ENCODE data around the gene HAUS7.

Gene HAUS7

DNA sequence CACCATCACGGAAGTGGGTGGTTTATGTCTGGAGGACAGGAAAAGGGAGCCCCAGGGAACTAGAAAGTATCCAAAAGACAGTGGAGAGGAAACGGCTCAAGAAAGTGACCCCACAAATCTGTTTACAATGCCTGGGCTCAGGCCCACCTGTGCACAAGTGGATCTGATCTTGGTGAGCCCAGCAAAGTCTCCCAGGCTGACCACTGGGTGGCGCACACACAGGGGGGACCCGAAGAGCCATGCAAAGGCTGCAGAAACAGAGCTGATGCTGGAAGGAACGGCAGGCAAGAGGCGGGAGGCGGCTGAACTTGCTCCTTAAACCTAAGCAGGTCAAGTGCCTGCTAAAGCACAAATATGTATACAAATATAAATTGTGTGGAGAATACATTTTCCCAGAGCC lies 9.6 kb downstream of the HAUS7 start:
- H3K4me3 Mint-ChIP-seq = no peak overlapping the region
- H3K9me3 Mint-ChIP-seq = no peaks in the 10 kb centered on the region
- peaks cover 77% of the 10 kb centered on the region for H3K36me3 Mint-ChIP-seq (ENCODE audit: low read depth)
- no peaks in the 10 kb centered on the region for H3K4me1 Mint-ChIP-seq (ENCODE audit: low read depth)
- peak; percentile 67 for DNase-seq
- H3K27ac Mint-ChIP-seq = no peak overlapping the region
- peaks cover 12% of the 10 kb centered on the region for H3K27me3 Mint-ChIP-seq

GRCh38 chrX:153459986-153460385 lies 10.4 kb downstream of the HAUS7 start:
- Mint-ChIP-seq H3K27me3 (peaks cover 12% of the 10 kb centered on the region), H3K27ac (no peak overlapping the region), H3K9me3 (no peaks in the 10 kb centered on the region), H3K4me3 (no peak overlapping the region), H3K4me1 (ENCODE audit: low read depth) (no peaks in the 10 kb centered on the region), H3K36me3 (ENCODE audit: low read depth) (peaks cover 78% of the 10 kb centered on the region)
- DNase-seq = no peak

- Mint-ChIP-seq H3K4me1 (ENCODE audit: low read depth) (no peaks in the 10 kb centered on the region), H3K4me3 (no peak overlapping the region), H3K27me3 (peaks cover 12% of the 10 kb centered on the region), H3K36me3 (ENCODE audit: low read depth) (peaks cover 71% of the 10 kb centered on the region), H3K9me3 (no peaks in the 10 kb centered on the region), H3K27ac (no peak overlapping the region)
- no peak for DNase-seq
These were observed 11.9 kb downstream of the HAUS7 start for GRCh38 chrX:153458476-153458875.

DNA sequence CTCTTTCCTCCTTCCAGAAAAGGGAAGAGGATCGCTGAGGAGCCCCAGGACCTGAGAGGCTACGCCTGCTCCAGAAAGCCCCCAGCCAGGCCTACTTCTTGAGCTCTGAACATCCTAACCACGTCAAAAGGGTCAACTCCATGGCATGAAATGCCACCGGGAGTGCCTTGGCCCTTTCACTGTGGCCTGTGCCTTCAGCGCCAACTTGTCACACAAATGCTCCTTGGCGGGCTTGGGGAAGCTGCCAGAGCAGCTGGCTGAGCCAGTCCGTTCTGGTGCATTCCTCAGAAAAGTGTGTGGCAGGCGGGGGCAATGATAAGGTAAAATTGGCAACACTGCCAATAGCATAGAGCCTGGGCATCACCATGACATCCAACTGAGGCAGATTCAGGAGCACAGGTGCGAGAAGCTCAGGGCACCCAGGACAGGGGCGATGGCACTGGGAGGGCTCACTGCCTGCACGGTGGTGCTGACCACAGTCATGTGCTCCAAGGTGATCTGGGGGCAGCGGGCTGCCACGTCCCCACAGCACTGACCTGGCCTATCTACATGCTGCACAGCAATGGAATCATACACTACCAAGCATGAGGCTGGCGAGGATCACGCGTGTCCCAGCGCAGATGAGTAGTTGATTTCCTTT lies 12.4 kb downstream of the HAUS7 start:
- Mint-ChIP-seq H3K27ac (no peak overlapping the region), H3K27me3 (peaks cover 15% of the 10 kb centered on the region), H3K4me3 (no peak overlapping the region), H3K9me3 (no peaks in the 10 kb centered on the region), H3K36me3 (ENCODE audit: low read depth) (peaks cover 71% of the 10 kb centered on the region), H3K4me1 (ENCODE audit: low read depth) (no peaks in the 10 kb centered on the region)
- DNase-seq = no peak

- DNase-seq = no peak
- Mint-ChIP-seq H3K4me1 (ENCODE audit: low read depth) (no peaks in the 10 kb centered on the region), H3K4me3 (no peak overlapping the region), H3K27ac (no peak overlapping the region), H3K36me3 (ENCODE audit: low read depth) (peaks cover 72% of the 10 kb centered on the region), H3K9me3 (no peaks in the 10 kb centered on the region), H3K27me3 (peaks cover 15% of the 10 kb centered on the region)
These were observed 13.1 kb downstream of the HAUS7 start for GRCh38 chrX:153457136-153457825.

- Mint-ChIP-seq H3K9me3 (no peaks in the 10 kb centered on the region), H3K36me3 (ENCODE audit: low read depth) (peaks cover 70% of the 10 kb centered on the region), H3K27me3 (peaks cover 14% of the 10 kb centered on the region), H3K4me1 (ENCODE audit: low read depth) (no peaks in the 10 kb centered on the region), H3K27ac (no peak overlapping the region), H3K4me3 (no peak overlapping the region)
- DNase-seq = no peak
These were observed 13.7 kb downstream of the HAUS7 start for GRCh38 chrX:153456704-153457103.

DNA sequence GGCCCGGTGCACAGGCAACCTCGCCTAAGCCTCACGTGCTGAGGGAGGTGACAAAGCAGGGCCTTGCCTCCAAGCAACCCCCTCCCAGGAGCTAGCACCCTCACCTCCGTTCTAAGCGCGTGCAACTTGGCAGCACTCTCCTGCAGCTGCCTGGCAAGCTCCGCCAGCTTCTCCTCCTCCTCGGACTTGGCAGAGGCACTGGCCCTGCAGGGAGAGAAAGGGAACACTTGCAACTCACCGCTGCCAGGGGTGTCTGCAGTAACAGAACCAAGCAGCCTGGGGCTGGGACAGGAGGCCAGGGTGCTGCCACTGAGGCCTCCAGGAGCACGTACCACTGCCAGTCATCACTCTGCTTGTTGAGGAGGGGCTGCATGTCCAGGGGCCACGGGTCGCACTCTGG lies 14.2 kb downstream of the HAUS7 start:
- H3K9me3 Mint-ChIP-seq = no peaks in the 10 kb centered on the region
- no peaks in the 10 kb centered on the region for H3K4me1 Mint-ChIP-seq (ENCODE audit: low read depth)
- H3K27ac Mint-ChIP-seq = no peak overlapping the region
- H3K4me3 Mint-ChIP-seq = no peak overlapping the region
- H3K27me3 Mint-ChIP-seq = peaks cover 11% of the 10 kb centered on the region
- DNase-seq = no peak
- peaks cover 70% of the 10 kb centered on the region for H3K36me3 Mint-ChIP-seq (ENCODE audit: low read depth)

- Mint-ChIP-seq H3K4me1 (ENCODE audit: low read depth) (no peaks in the 10 kb centered on the region), H3K27ac (no peak overlapping the region)
- no peak for DNase-seq
These were observed 14.8 kb downstream of the HAUS7 start for GRCh38 chrX:153455571-153455970.

GRCh38 chrX:153454901-153455550 lies 15.3 kb downstream of the HAUS7 start:
- no peak for DNase-seq
- Mint-ChIP-seq H3K9me3 (no peaks in the 10 kb centered on the region), H3K27ac (no peak overlapping the region), H3K27me3 (peaks cover 9% of the 10 kb centered on the region), H3K4me3 (no peak overlapping the region), H3K4me1 (ENCODE audit: low read depth) (no peaks in the 10 kb centered on the region), H3K36me3 (ENCODE audit: low read depth) (peaks cover 69% of the 10 kb centered on the region)

More at GRCh38 chrX:153455571-153455970, 14.8 kb downstream of the HAUS7 start:
- Mint-ChIP-seq H3K36me3 (ENCODE audit: low read depth) (peaks cover 70% of the 10 kb centered on the region), H3K4me3 (no peak overlapping the region), H3K27me3 (peaks cover 11% of the 10 kb centered on the region), H3K9me3 (no peaks in the 10 kb centered on the region)

DNA sequence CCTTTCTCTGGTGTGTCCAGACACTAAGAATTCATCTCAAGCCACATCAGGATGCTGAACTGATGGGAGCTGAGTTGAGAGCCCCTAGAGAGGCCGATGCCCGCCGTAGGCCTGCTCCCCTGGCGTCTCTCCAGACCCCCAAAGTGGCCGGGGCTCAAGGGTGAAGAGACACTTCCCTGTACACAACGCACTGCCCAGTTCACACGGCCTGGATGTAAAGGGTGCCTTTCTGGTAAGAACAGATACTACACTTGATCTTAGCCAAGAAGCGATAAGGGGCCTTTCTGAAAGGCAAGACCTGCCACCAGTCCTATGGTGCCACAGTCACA lies 19.5 kb downstream of the HAUS7 start:
- H3K4me1 Mint-ChIP-seq (ENCODE audit: low read depth) = no peaks in the 10 kb centered on the region
- no peak overlapping the region for H3K27ac Mint-ChIP-seq
- H3K36me3 Mint-ChIP-seq (ENCODE audit: low read depth) = peaks cover 59% of the 10 kb centered on the region
- no peak for DNase-seq
- peaks cover 3% of the 10 kb centered on the region for H3K27me3 Mint-ChIP-seq
- no peaks in the 10 kb centered on the region for H3K9me3 Mint-ChIP-seq
- no peak overlapping the region for H3K4me3 Mint-ChIP-seq

- DNase-seq = no peak
- Mint-ChIP-seq H3K27ac (no peak overlapping the region), H3K36me3 (ENCODE audit: low read depth) (peaks cover 55% of the 10 kb centered on the region), H3K4me1 (ENCODE audit: low read depth) (no peaks in the 10 kb centered on the region), H3K4me3 (no peak overlapping the region), H3K27me3 (peaks cover 3% of the 10 kb centered on the region), H3K9me3 (no peaks in the 10 kb centered on the region)
These were observed 20.0 kb downstream of the HAUS7 start for GRCh38 chrX:153450114-153450948.

- H3K4me1 Mint-ChIP-seq (ENCODE audit: low read depth) = no peaks in the 10 kb centered on the region
- H3K9me3 Mint-ChIP-seq = no peaks in the 10 kb centered on the region
- H3K27ac Mint-ChIP-seq = no peak overlapping the region
- no peak overlapping the region for H3K4me3 Mint-ChIP-seq
- H3K36me3 Mint-ChIP-seq (ENCODE audit: low read depth) = peaks cover 51% of the 10 kb centered on the region
- DNase-seq = no peak
- H3K27me3 Mint-ChIP-seq = peaks cover 3% of the 10 kb centered on the region
These were observed 20.8 kb downstream of the HAUS7 start for GRCh38 chrX:153449368-153450113.

GRCh38 chrX:153448556-153449367 lies 21.6 kb downstream of the HAUS7 start:
- Mint-ChIP-seq H3K27me3 (peaks cover 3% of the 10 kb centered on the region), H3K4me1 (ENCODE audit: low read depth) (no peaks in the 10 kb centered on the region), H3K27ac (no peak overlapping the region), H3K4me3 (no peak overlapping the region), H3K36me3 (ENCODE audit: low read depth) (peaks cover 49% of the 10 kb centered on the region), H3K9me3 (no peaks in the 10 kb centered on the region)
- no peak for DNase-seq

Measured in activated T-cell treated with anti-CD3 and anti-CD28 coated beads, Interleukin-2, amount 50 U/mL, for 24 hours (primary cell).